TTC549 (cell line): ENCODE data around the gene CSNK1G2.

Experiments used
- FAIRE-seq: peaks from 2 replicates; lab custom pipeline; 2012; peaks lifted over from hg19 to GRCh38; lab: Jason Lieb, UNC

CSNK1G2 gene

GRCh38 chr19:1968279-1969175 is 27.6 kb downstream of the CSNK1G2 start:
- no peak for FAIRE-seq

- no peak for FAIRE-seq
Measured at GRCh38 chr19:1969176-1970002, 28.4 kb downstream of the CSNK1G2 start.

- no peak for FAIRE-seq
Measured at GRCh38 chr19:1970003-1970805, 29.2 kb downstream of the CSNK1G2 start.

- FAIRE-seq, result no peak
Measured at GRCh38 chr19:1970806-1971502, 30.0 kb downstream of the CSNK1G2 start.

GRCh38 chr19:1974381-1975161 is 33.6 kb downstream of the CSNK1G2 start:
- FAIRE-seq, result no peak

GRCh38 chr19:1975162-1975480 is 34.1 kb downstream of the CSNK1G2 start:
- no peak for FAIRE-seq

GRCh38 chr19:1977120-1977519 is 36.1 kb downstream of the CSNK1G2 start:
- FAIRE-seq, result no peak

GRCh38 chr19:1978346-1978894 is 37.4 kb downstream of the CSNK1G2 start:
- no peak for FAIRE-seq

GRCh38 chr19:1979017-1979416 is 38.0 kb downstream of the CSNK1G2 start:
- no peak for FAIRE-seq

- FAIRE-seq, result no peak
Measured at GRCh38 chr19:1979642-1980041, 38.7 kb downstream of the CSNK1G2 start.

GRCh38 chr19:1980091-1980808 is 39.3 kb downstream of the CSNK1G2 start:
- no peak for FAIRE-seq

- FAIRE-seq, result no peak
Measured at GRCh38 chr19:1980809-1981181, 39.8 kb downstream of the CSNK1G2 start.

- FAIRE-seq, result no peak
Measured at GRCh38 chr19:1981253-1981652, 40.3 kb downstream of the CSNK1G2 start.

GRCh38 chr19:1984357-1984756 is 43.4 kb downstream of the CSNK1G2 start:
- FAIRE-seq, result no peak

- no peak for FAIRE-seq
Measured at GRCh38 chr19:1985588-1986356, 44.8 kb downstream of the CSNK1G2 start.

GRCh38 chr19:1986357-1987162 is 45.6 kb downstream of the CSNK1G2 start:
- no peak for FAIRE-seq

GRCh38 chr19:1987197-1988187 is 46.5 kb downstream of the CSNK1G2 start:
- no peak for FAIRE-seq
